Lung (tissue), 12 donors: Measurements from ENCODE around the gene DTX4. TPM values are rescaled to one million over a fixed set of nuclear protein-coding genes. Genes with fewer than 3 reads are reported as not detected.

Experiments used
- ATAC-seq: fragments of 200-7000 bp; cut with Tn5 transposase; one replicate; pipeline ENCODE4 v1.9.1; 2020; ENCODE audit warnings: moderate number of reproducible peaks; ENCODE audit not compliant: insufficient read depth, low FRiP score
- DNase-seq, 3 donors: peaks; one replicate each; pipeline ENCODE4 v3.0.0-alpha.2; 2013 to 2017
- H3K27ac ChIP-seq, 2 donors: one replicate each; pipeline ENCODE4 v1.5.1; 2013; ENCODE audit warnings: mild to moderate bottlenecking in 2 of 2, moderate library complexity in 2 of 2, control low read depth in 1 of 2, inconsistent platforms in 1 of 2, low read depth in 1 of 2, low read length in 1 of 2
- H3K27me3 ChIP-seq, 3 donors: one replicate each; pipeline ENCODE4 v1.5.1; 2013; ENCODE audit warnings: low read length in 2 of 3; ENCODE audit not compliant: control insufficient read depth in 3 of 3, insufficient read depth in 3 of 3
- H3K36me3 ChIP-seq, 4 donors: one replicate each; pipeline ENCODE4 v1.5.1; 2013; ENCODE audit warnings: low read length in 4 of 4, mild to moderate bottlenecking in 1 of 4, moderate library complexity in 1 of 4; ENCODE audit not compliant: control insufficient read depth in 4 of 4, insufficient read depth in 4 of 4
- H3K4me1 ChIP-seq, 5 donors: one replicate each; pipeline ENCODE4 v1.5.1; 2013; ENCODE audit warnings: low read length in 5 of 5, mild to moderate bottlenecking in 2 of 5, moderate library complexity in 1 of 5; ENCODE audit not compliant: control insufficient read depth in 5 of 5, insufficient read depth in 5 of 5
- H3K4me3 ChIP-seq: one replicate; pipeline ENCODE4 v1.5.1; 2013; ENCODE audit warnings: mild to moderate bottlenecking, control low read depth, moderate library complexity
- H3K9ac ChIP-seq, 2 donors: one replicate each; pipeline ENCODE4 v1.5.1; 2013; ENCODE audit warnings: low read length in 2 of 2, control low read depth in 1 of 2; ENCODE audit not compliant: insufficient read depth in 1 of 2
- H3K9me3 ChIP-seq, 4 donors: one replicate each; pipeline ENCODE4 v1.5.1; 2013; ENCODE audit warnings: low read length in 3 of 4, mild to moderate bottlenecking in 1 of 4, moderate library complexity in 1 of 4; ENCODE audit not compliant: control insufficient read depth in 4 of 4, insufficient read depth in 3 of 4
- CTCF ChIP-seq: IDR thresholded peaks from 2 replicates; pipeline ENCODE4 v1.5.1; 2012; ENCODE audit warnings: mild to moderate bottlenecking; ENCODE audit errors: control extremely low read depth, extremely low read depth
- WGBS, 2 donors: extraction: QIAGEN DNeasy Blood & Tissue Kit; methylation state at CpG; one replicate each; pipeline ENCODE4 v1.1.7; 2013; 5-methylcytosine and 5-hydroxymethylcytosine counted together
- polyA plus RNA-seq, 2 donors: library from polyadenylated mRNA; stranded (reverse); fragments of 200-250 nt; gene quantifications; one replicate each; pipeline ENCODE4 v1.2.1, GENCODE V29; 2013
- total RNA-seq, 2 donors: library from RNA; depleted of rRNA in 1 of 2; stranded (reverse); fragments of >200 nt in 1 of 2; gene quantifications; one replicate each; pipeline ENCODE4 v1.2.1, GENCODE V29; 2014 to 2021
- donor health status: control.
- donor health status: control.
- donor health status: Bipolar disorder and iron deficiency.
- donor health status: healthy.
- donor health status: DM: yes; HTN: yes; CAD: no.

DTX4 gene
- total and polyA plus RNA-seq, 4 donors: 14.7 to 51.6 (median 34.8) TPM

GRCh38 chr11:59187587-59187986 lies 15.7 kb downstream of the DTX4 start:
- no peak overlapping the region for H3K27ac ChIP-seq
- peak; percentile 99 for DNase-seq
- H3K4me1 ChIP-seq: peaks cover 4 to 79% (median 58%) of the 10 kb centered on the region in 5 donors
- H3K9ac ChIP-seq: peak overlapping the region in 1 of 2 donors; percentile 72
- peaks cover 0 to 60% (median 31%) of the 10 kb centered on the region in 4 donors for H3K36me3 ChIP-seq
- peak; percentile 55 for ATAC-seq
- no peak overlapping the region for H3K4me3 ChIP-seq
- no peaks in the 10 kb centered on the region for H3K9me3 ChIP-seq
- 59 to 67% methylated on average over 6 of the region's 6 CpGs for WGBS, 2 donors
- TF ChIP-seq CTCF: no peak
- H3K27me3 ChIP-seq: no peaks in the 10 kb centered on the region

- ATAC-seq (no peak), DNase-seq (no peak)
- WGBS, 2 donors: 68 to 77% methylated on average over 4 of the region's 4 CpGs
- no peaks in the 10 kb centered on the region for H3K27me3 ChIP-seq
- H3K9me3 ChIP-seq: no peaks in the 10 kb centered on the region
- H3K27ac ChIP-seq: peak overlapping the region in 1 of 2 donors; percentile 84
- no peak overlapping the region for H3K4me3 ChIP-seq
- no peak for TF ChIP-seq CTCF
- H3K9ac ChIP-seq: no peak overlapping the region
- H3K36me3 ChIP-seq: peaks cover 0 to 64% (median 31%) of the 10 kb centered on the region in 4 donors
- peaks cover 4 to 66% (median 56%) of the 10 kb centered on the region in 5 donors for H3K4me1 ChIP-seq
These were observed 17.0 kb downstream of the DTX4 start for GRCh38 chr11:59188954-59189353.

- TF ChIP-seq CTCF: no peak
- DNase-seq (peak in 2 of 3 donors; percentile 20 to 35), ATAC-seq (no peak)
- WGBS, 2 donors: 21 to 37% methylated on average over 4 of the region's 4 CpGs
- H3K27me3 ChIP-seq: no peaks in the 10 kb centered on the region
- H3K9me3 ChIP-seq: no peaks in the 10 kb centered on the region
- H3K27ac ChIP-seq: peak overlapping the region in 1 of 2 donors; percentile 65
- H3K9ac ChIP-seq: peak overlapping the region in 1 of 2 donors; percentile 11
- peaks cover 0 to 69% (median 36%) of the 10 kb centered on the region in 4 donors for H3K36me3 ChIP-seq
- H3K4me3 ChIP-seq: no peak overlapping the region
- H3K4me1 ChIP-seq: peaks cover 1 to 56% (median 46%) of the 10 kb centered on the region in 5 donors
These were observed 18.1 kb downstream of the DTX4 start for GRCh38 chr11:59189986-59190385.

GRCh38 chr11:59191095-59191494 lies 19.2 kb downstream of the DTX4 start:
- WGBS, 2 donors: 83 to 87% methylated on average over 4 of the region's 4 CpGs
- Histone ChIP-seq H3K27me3 (no peaks in the 10 kb centered on the region), H3K9ac (no peak overlapping the region), H3K4me3 (no peak overlapping the region), H3K4me1 (peaks cover 0 to 45% (median 35%) of the 10 kb centered on the region in 5 donors), H3K9me3 (no peaks in the 10 kb centered on the region), H3K27ac (peak overlapping the region in 1 of 2 donors; percentile 17), H3K36me3 (peaks cover 0 to 78% (median 44%) of the 10 kb centered on the region in 4 donors)
- DNase-seq (no peak), ATAC-seq (no peak)
- no peak for TF ChIP-seq CTCF
